A549 treated with Mapracorat at 1 μM for 4 hours (cell line): ENCODE results near the gene FAM13B. TPM values are rescaled to one million over a fixed set of nuclear protein-coding genes. Genes with fewer than 3 reads are reported as not detected.

ENCODE experiments used
- total RNA-seq: library from RNA; stranded (reverse); fragments of 200-300 nt; extraction: Qiagen RNA extraction; gene quantifications from 5 replicates; pipeline ENCODE4 v1.2.3, GENCODE V29; 2022

The FAM13B gene
- total RNA-seq, result 11.1 to 16.8 TPM (median 11.3 TPM) in 5 replicates

GRCh38 chr5:138032572-138033385 is at the start of gene FAM13B:
TSS of gene FAM13B (minus strand) at chr5:138033079. CDS start at chr5:138019111, 13,968 bp downstream.

GRCh38 chr5:137888863-137889759 is 143.8 kb downstream of the FAM13B start, which contains the start of gene PKD2L2:
TSS of gene PKD2L2 (plus strand) at chr5:137889457. CDS start at chr5:137889492, 35 bp downstream.

Other genes with a start within 250 kb of the FAM13B start
- gene MYOT, start 165.2 kb downstream of the FAM13B start, total RNA-seq, result not detected in 5 replicates
- gene PKD2L2, start 143.6 kb downstream of the FAM13B start, total RNA-seq, result 0.07 TPM in 1 of 5 replicates, not detected in the others
- not detected in 5 replicates for gene WNT8A, start 51.0 kb upstream of the FAM13B start, total RNA-seq
- gene NME5, start 106.3 kb upstream of the FAM13B start, total RNA-seq, result not detected in 5 replicates
- 46.5 to 51.5 TPM (median 47.0 TPM) in 5 replicates for gene BRD8, start 145.6 kb upstream of the FAM13B start, total RNA-seq
- gene KIF20A, start 146.0 kb upstream of the FAM13B start, total RNA-seq, result 37.7 to 49.8 TPM (median 43.8 TPM) in 5 replicates
- gene CDC23, start 180.2 kb upstream of the FAM13B start, total RNA-seq, result 23.0 to 28.9 TPM (median 27.7 TPM) in 5 replicates
- 0.18 TPM in 1 of 5 replicates, not detected in the others for gene GFRA3, start 241.5 kb upstream of the FAM13B start, total RNA-seq